Spinal cord (tissue), 10 donors: ENCODE results near the gene STON2. TPM values are rescaled to one million over a fixed set of nuclear protein-coding genes. Genes with fewer than 3 reads are reported as not detected.

Experiments used
- DNase-seq, 6 donors: peaks; one replicate each; pipeline versions ENCODE4 v3.0.0 to v3.0.0-alpha.2; 2013 to 2015; ENCODE audit warnings: low spot score in 6 of 6, low read depth in 4 of 6
- H3K27ac ChIP-seq: one replicate; pipeline ENCODE4 v1.5.1; 2013; ENCODE audit warnings: low read depth, low read length, control low read depth
- H3K27me3 ChIP-seq: one replicate; pipeline ENCODE4 v1.6.1; 2013; ENCODE audit warnings: low read length; ENCODE audit not compliant: control insufficient read depth, insufficient read depth
- H3K36me3 ChIP-seq: one replicate; pipeline ENCODE4 v1.6.1; 2013; ENCODE audit warnings: low read length; ENCODE audit not compliant: control insufficient read depth, insufficient read depth
- H3K4me1 ChIP-seq: one replicate; pipeline ENCODE4 v1.6.1; 2013; ENCODE audit warnings: low read length; ENCODE audit not compliant: control insufficient read depth, insufficient read depth
- H3K4me3 ChIP-seq: one replicate; pipeline ENCODE4 v1.5.1; 2013; ENCODE audit warnings: low read depth, low read length, control low read depth
- H3K9me3 ChIP-seq: one replicate; pipeline ENCODE4 v1.6.1; 2013; ENCODE audit warnings: low read length; ENCODE audit not compliant: control insufficient read depth, insufficient read depth
- WGBS: methylation state at CpG from one replicate; pipeline ENCODE4 v1.1.5; 2013; ENCODE audit warnings: missing lambda C conversion rate; ENCODE audit not compliant: insufficient coverage; 5-methylcytosine and 5-hydroxymethylcytosine counted together
- polyA plus RNA-seq, 2 donors: library from polyadenylated mRNA; unstranded; fragments of 120-200 nt; gene quantifications; one replicate each; pipeline ENCODE4 v1.2.1, GENCODE V29; 2013; ENCODE audit not compliant: insufficient read length in 2 of 2
- total RNA-seq, 2 donors: library from RNA; depleted of rRNA in 1 of 2; stranded (reverse); fragments of 120-200 nt in 1 of 2; fragments of >200 nt in 1 of 2; gene quantifications; one replicate each; pipeline versions ENCODE4 v1.2.3 to v1.2.4, GENCODE V29; 2013 to 2014
- donor health status: healthy.

STON2 gene
- total and polyA plus RNA-seq, 4 donors, result 21.8 to 81.9 (median 50.2) TPM

DNA sequence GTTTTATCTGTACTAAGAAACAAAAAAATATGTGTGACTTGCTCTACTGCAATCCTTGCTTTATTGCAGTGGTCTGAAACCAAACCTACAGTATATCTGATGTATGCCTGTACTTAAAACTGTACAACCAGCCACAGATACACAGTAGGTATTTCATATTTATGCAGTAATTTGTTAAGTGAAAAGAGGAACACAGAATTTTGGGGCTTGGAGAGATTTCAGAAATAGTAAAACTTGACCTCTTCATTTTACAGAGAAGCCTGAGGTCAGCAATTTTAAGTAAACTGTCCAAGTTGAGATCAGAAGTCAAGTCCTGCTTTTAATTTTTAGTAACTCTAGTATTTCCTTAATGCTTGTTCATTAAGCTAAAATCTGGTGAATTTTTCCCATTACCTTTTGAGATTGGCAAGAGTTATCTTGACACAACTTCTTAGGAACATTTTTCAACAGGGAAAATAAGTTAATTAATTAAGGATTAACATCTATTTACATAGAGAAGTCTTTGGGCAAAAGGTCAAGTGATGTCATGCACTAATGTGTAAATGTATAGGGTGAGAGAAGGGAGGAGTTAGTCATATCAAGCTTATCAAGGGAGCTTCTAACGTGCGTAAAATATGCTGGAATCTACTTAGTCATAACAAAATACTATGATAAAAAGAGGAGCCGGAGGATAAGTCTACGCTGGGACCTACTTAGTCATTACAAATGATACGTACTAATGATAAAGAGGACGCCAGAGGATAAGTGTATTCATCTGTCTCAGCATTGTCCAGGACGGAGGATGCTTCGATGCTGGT, 113.4 kb downstream of the STON2 start:
- Histone ChIP-seq H3K27me3 (no peaks in the 10 kb centered on the region), H3K4me3 (no peak overlapping the region), H3K36me3 (peaks cover 2% of the 10 kb centered on the region), H3K4me1 (no peaks in the 10 kb centered on the region), H3K9me3 (no peaks in the 10 kb centered on the region), H3K27ac (no peak overlapping the region)
- 100% methylated on average over 2 of the region's 8 CpGs for WGBS
- DNase-seq, result no peak

DNA sequence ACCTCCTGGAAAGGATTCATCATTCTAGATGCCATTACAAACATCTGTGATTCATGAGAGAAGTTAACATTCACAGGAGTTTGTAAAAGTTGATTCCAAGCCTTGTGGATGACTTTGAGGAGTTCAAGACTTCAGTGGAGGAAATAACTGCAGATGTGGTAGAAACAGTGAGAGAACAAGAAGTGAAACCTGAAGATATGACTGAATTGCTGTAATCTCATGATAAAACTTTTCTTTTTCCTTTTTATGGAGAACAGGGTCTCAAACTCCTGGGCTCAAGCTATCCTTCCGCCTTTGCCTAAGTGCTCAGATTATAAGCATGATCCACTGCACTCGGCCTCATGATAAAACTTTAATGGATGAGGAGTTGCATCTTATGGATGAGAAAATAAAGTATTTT, 114.9 kb downstream of the STON2 start:
- Histone ChIP-seq H3K36me3 (peaks cover 2% of the 10 kb centered on the region), H3K4me1 (no peaks in the 10 kb centered on the region), H3K27ac (no peak overlapping the region), H3K27me3 (no peaks in the 10 kb centered on the region), H3K4me3 (no peak overlapping the region), H3K9me3 (no peaks in the 10 kb centered on the region)
- WGBS, result 85% methylated on average over 2 of the region's 2 CpGs
- DNase-seq, result no peak

DNA sequence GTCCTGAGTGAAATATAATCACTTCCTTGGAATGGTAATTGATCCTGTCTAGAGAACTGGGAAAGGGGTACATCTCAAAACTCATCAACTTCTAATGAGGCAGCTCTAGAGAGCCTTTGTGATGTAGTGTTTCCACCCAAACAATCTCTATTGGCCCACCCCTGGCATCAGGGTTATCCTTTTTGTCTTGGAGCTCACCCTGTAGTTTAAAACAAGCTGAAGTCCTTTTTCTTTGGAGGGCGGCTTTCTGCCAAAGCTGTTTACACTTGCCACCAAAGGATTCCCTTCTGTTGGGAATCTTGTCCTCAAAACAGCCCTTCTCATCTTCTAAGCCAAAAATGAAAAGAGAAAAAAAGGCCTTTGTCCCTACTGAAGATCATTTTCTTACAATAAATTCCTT, 118.8 kb downstream of the STON2 start:
- Histone ChIP-seq H3K4me1 (peaks cover 8% of the 10 kb centered on the region), H3K27me3 (no peaks in the 10 kb centered on the region), H3K27ac (no peak overlapping the region), H3K9me3 (no peaks in the 10 kb centered on the region), H3K36me3 (peaks cover 3% of the 10 kb centered on the region), H3K4me3 (no peak overlapping the region)
- DNase-seq, result peak in 3 of 6 donors; percentile 32 to 70 (median 65)
- 43% methylated on average over 1 of the region's 1 CpG for WGBS

- Histone ChIP-seq H3K4me3 (no peak overlapping the region), H3K9me3 (no peaks in the 10 kb centered on the region), H3K27me3 (no peaks in the 10 kb centered on the region), H3K27ac (no peak overlapping the region), H3K4me1 (peaks cover 15% of the 10 kb centered on the region), H3K36me3 (peaks cover 3% of the 10 kb centered on the region)
- WGBS, result 95% methylated on average over 4 of the region's 9 CpGs
- DNase-seq, result no peak
Measured at GRCh38 chr14:81280136-81280791, 119.9 kb downstream of the STON2 start.

- no peak overlapping the region for H3K4me3 ChIP-seq
- WGBS, result 92% methylated on average over 6 of the region's 12 CpGs
- H3K9me3 ChIP-seq, result no peaks in the 10 kb centered on the region
- H3K36me3 ChIP-seq, result peaks cover 8% of the 10 kb centered on the region
- no peak overlapping the region for H3K27ac ChIP-seq
- DNase-seq, result no peak
- no peaks in the 10 kb centered on the region for H3K27me3 ChIP-seq
- H3K4me1 ChIP-seq, result peaks cover 15% of the 10 kb centered on the region
Measured at GRCh38 chr14:81277096-81277495, 123.0 kb downstream of the STON2 start.

GRCh38 chr14:81276073-81277069, 123.8 kb downstream of the STON2 start:
- 22% methylated on average over 5 of the region's 11 CpGs for WGBS
- peaks cover 15% of the 10 kb centered on the region for H3K4me1 ChIP-seq
- no peaks in the 10 kb centered on the region for H3K9me3 ChIP-seq
- H3K27ac ChIP-seq, result no peak overlapping the region
- peak in 1 of 6 donors; percentile 81 for DNase-seq
- peaks cover 8% of the 10 kb centered on the region for H3K36me3 ChIP-seq
- H3K27me3 ChIP-seq, result no peaks in the 10 kb centered on the region
- H3K4me3 ChIP-seq, result no peak overlapping the region

DNA sequence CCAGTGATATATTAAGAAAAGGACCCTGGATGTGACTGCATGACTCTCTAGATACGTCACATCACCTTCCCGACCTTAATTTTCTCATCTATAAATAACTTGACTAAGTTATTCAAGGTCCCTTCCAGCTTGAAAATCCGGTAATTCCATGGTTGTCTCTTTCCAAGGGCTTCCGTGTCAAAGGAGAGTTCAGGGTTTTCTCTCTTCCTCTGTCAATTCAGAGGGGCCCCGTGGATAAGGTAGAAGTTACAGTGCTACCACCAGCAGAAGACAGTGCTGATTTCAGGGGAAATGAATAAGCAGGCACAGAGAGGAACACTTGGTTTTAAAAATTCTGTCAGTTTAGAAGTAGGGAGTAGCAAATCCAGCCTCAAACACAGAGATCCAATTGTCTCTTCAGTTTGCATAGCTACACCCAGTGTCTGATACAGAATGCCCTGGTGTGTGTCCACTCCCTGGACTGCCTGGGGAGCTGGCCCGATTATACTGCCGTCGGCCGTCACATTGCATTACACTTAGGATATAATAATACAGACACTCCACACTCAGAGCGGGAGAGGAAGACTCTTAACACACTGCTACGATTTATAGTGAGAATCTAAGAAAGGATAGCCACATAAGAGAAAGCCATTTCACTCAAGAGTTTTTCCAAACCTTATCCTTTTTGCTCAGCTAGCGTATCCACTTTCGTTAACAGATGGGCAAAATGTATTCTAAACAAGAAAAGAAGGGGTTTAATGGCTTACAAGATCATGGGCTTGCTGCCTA, 124.6 kb downstream of the STON2 start:
- no peaks in the 10 kb centered on the region for H3K27me3 ChIP-seq
- DNase-seq, result peak in 1 of 6 donors; percentile 66
- no peak overlapping the region for H3K27ac ChIP-seq
- no peaks in the 10 kb centered on the region for H3K9me3 ChIP-seq
- peaks cover 8% of the 10 kb centered on the region for H3K36me3 ChIP-seq
- peaks cover 19% of the 10 kb centered on the region for H3K4me1 ChIP-seq
- H3K4me3 ChIP-seq, result no peak overlapping the region
- WGBS, result 62% methylated on average over 3 of the region's 13 CpGs

GRCh38 chr14:81273961-81274575, 126.1 kb downstream of the STON2 start:
- H3K27me3 ChIP-seq, result no peaks in the 10 kb centered on the region
- no peak for DNase-seq
- H3K4me3 ChIP-seq, result no peak overlapping the region
- no peak overlapping the region for H3K27ac ChIP-seq
- peaks cover 11% of the 10 kb centered on the region for H3K36me3 ChIP-seq
- H3K4me1 ChIP-seq, result peaks cover 23% of the 10 kb centered on the region
- 86% methylated on average over 2 of the region's 3 CpGs for WGBS
- no peaks in the 10 kb centered on the region for H3K9me3 ChIP-seq
